ENCODE data around the gene DHX36. TPM values are rescaled to one million over a fixed set of nuclear protein-coding genes. Genes with fewer than 3 reads are reported as not detected.

DHX36 gene
- total and polyA plus RNA-seq, 2 of the 4 experiments (the other 2 are of a cell fraction) = 27.1 to 30.2 TPM

DNA sequence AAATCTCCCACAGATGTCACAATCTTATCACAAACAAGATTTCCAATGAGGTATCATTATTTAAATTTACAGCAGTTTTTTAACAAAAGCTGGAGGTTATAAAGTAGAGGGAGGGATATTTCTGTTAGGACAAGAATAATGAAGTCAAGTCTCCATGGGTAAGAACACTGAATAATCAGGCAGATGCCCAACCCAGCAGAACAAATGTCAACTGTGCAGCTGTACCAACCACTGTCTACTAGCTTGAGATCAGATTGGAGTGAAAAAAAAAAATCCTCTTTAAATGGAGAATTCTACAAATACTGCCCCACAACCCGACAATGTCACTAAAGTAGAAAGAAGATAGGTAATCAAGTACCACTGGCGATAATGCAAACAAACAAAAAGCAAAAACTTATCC is 30.3 kb downstream of the DHX36 start:
- Histone ChIP-seq H3K27ac (ENCODE audit: insufficient read depth, low read length) (no peak overlapping the region), H3K14ac (replicated peaks; ENCODE audit: low read depth, low read length) (no peak overlapping the region), H4K91ac (ENCODE audit: insufficient read depth, low read depth, low read length) (no peak overlapping the region), H3K27me3 (ENCODE audit: control insufficient read depth, insufficient read depth, low read length) (no peaks in the 10 kb centered on the region), H4K5ac (ENCODE audit: low read depth, low read length) (no peak overlapping the region), H3K4me2 (ENCODE audit: low read depth, low read length) (no peak overlapping the region), H3K18ac (ENCODE audit: low read depth, low read length) (no peak overlapping the region), H2BK120ac (ENCODE audit: low read depth, low read length) (no peak overlapping the region), H3K9me1 (ENCODE audit: insufficient read depth, low read length) (no peaks in the 10 kb centered on the region), H3K4ac (ENCODE audit: low read depth, low read length) (no peak overlapping the region), H2AFZ (replicated peaks; ENCODE audit: low read length, poor library complexity) (no peak overlapping the region), H2BK5ac (ENCODE audit: low read depth, low read length, poor library complexity, severe bottlenecking) (no peak overlapping the region), H3K36me3 (ENCODE audit: control insufficient read depth, insufficient read depth, low read length) (peaks cover 18% of the 10 kb centered on the region), H3K4me3 (ENCODE audit: insufficient read depth, low read depth, low read length) (no peak overlapping the region), H2AK5ac (ENCODE audit: low read depth, low read length) (no peak overlapping the region), H2AK9ac (replicated peaks; ENCODE audit: low read depth, low read length, poor library complexity) (no peak overlapping the region), H3K23ac (ENCODE audit: low read depth, low read length) (no peak overlapping the region), H3K56ac (ENCODE audit: extremely low read depth, insufficient read depth, low read length) (no peak overlapping the region), H4K20me1 (ENCODE audit: insufficient read depth, low read length) (no peaks in the 10 kb centered on the region), H3K9ac (ENCODE audit: low read depth, low read length) (no peak overlapping the region), H3K4me1 (ENCODE audit: control insufficient read depth, insufficient read depth, low read length) (no peaks in the 10 kb centered on the region), H3K79me1 (ENCODE audit: low read depth in 1 of 2, low read length in 2 of 2) (0 out of 4 replicates have a peak, but pooled peaks cover 0 to 3% of the 10 kb centered on the region in 2 experiments), H2BK15ac (ENCODE audit: low read depth, low read length) (no peak overlapping the region), H3K9me3 (ENCODE audit: control insufficient read depth, insufficient read depth, low read length) (no peaks in the 10 kb centered on the region), H4K8ac (ENCODE audit: low read depth in 2 of 2, low read length in 2 of 2) (no peak overlapping the region), H2BK20ac (ENCODE audit: low read depth, low read length) (no peak overlapping the region)
- BruUV-seq (replicated peaks) = no TSS peak
- POLR2A ChIA-PET (ENCODE audit: unreplicated experiment) = interaction anchor here (0.5 kb wide), 1 partner anchor 30 kb away, joined by 6 read pairs; the partner anchor contains the start of gene DHX36
- intact Hi-C loops (cut with micrococcal nuclease) (no loop called here), dilution Hi-C loops (cut with HindIII; ENCODE audit: low sequenced_read_pairs, unreplicated experiment) (no loop called here), in situ Hi-C loops (cut with MboI; ENCODE audit: low sequenced_read_pairs) (no loop called here)
- ATAC-seq (ENCODE audit: low read depth) = no peak
- no peak for TF ChIP-seq MAFK (IDR thresholded peaks at IDR 0.05; ENCODE audit: low read depth, low read length)
- TF ChIP-seq CHD1 (IDR thresholded peaks at IDR 0.05; ENCODE audit: low read depth, low read length) = no peak
- TF ChIP-seq, protein P1, sequence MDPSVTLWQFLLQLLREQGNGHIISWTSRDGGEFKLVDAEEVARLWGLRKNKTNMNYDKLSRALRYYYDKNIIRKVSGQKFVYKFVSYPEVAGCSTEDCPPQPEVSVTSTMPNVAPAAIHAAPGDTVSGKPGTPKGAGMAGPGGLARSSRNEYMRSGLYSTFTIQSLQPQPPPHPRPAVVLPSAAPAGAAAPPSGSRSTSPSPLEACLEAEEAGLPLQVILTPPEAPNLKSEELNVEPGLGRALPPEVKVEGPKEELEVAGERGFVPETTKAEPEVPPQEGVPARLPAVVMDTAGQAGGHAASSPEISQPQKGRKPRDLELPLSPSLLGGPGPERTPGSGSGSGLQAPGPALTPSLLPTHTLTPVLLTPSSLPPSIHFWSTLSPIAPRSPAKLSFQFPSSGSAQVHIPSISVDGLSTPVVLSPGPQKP (IDR thresholded peaks at IDR 0.05; ENCODE audit: borderline replicate concordance, low read depth, low read length) = no peak
- no peak for TF ChIP-seq NFE2L2 (IDR thresholded peaks at IDR 0.05; ENCODE audit: low read depth, low read length)
- TF ChIP-seq SMC3 (IDR thresholded peaks at IDR 0.05; ENCODE audit: low read depth, low read length) = no peak
- TF ChIP-seq BHLHE40 (IDR thresholded peaks at IDR 0.05; ENCODE audit: low read depth, low read length) = no peak
- no peak for TF ChIP-seq MXI1 (IDR thresholded peaks at IDR 0.05; ENCODE audit: borderline replicate concordance, low read depth, low read length)
- TF ChIP-seq MAZ (IDR thresholded peaks at IDR 0.05; ENCODE audit: borderline replicate concordance, low read depth, low read length) = no peak
- no peak for TF ChIP-seq FOS (IDR thresholded peaks at IDR 0.05; ENCODE audit: low read depth, low read length)
- TF ChIP-seq, protein P2, sequence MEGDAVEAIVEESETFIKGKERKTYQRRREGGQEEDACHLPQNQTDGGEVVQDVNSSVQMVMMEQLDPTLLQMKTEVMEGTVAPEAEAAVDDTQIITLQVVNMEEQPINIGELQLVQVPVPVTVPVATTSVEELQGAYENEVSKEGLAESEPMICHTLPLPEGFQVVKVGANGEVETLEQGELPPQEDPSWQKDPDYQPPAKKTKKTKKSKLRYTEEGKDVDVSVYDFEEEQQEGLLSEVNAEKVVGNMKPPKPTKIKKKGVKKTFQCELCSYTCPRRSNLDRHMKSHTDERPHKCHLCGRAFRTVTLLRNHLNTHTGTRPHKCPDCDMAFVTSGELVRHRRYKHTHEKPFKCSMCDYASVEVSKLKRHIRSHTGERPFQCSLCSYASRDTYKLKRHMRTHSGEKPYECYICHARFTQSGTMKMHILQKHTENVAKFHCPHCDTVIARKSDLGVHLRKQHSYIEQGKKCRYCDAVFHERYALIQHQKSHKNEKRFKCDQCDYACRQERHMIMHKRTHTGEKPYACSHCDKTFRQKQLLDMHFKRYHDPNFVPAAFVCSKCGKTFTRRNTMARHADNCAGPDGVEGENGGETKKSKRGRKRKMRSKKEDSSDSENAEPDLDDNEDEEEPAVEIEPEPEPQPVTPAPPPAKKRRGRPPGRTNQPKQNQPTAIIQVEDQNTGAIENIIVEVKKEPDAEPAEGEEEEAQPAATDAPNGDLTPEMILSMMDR (conservative IDR thresholded peaks at IDR 0.05; ENCODE audit: low read depth, low read length) = no peak
- no peak for TF ChIP-seq RCOR1 (IDR thresholded peaks at IDR 0.05; ENCODE audit: insufficient replicate concordance, low read length)
- TF ChIP-seq POLR2A (IDR thresholded peaks at IDR 0.05; ENCODE audit: low read depth, low read length) = no peak
- no peak for TF ChIP-seq RFX5 (IDR thresholded peaks at IDR 0.05; ENCODE audit: low read depth, low read length)
- TF ChIP-seq RAD21 (IDR thresholded peaks at IDR 0.05; ENCODE audit: low read length) = no peak
- no peak for TF ChIP-seq CEBPB (IDR thresholded peaks at IDR 0.05; ENCODE audit: low read depth, low read length)
- TF ChIP-seq, protein P3, sequence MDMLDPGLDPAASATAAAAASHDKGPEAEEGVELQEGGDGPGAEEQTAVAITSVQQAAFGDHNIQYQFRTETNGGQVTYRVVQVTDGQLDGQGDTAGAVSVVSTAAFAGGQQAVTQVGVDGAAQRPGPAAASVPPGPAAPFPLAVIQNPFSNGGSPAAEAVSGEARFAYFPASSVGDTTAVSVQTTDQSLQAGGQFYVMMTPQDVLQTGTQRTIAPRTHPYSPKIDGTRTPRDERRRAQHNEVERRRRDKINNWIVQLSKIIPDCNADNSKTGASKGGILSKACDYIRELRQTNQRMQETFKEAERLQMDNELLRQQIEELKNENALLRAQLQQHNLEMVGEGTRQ (IDR thresholded peaks at IDR 0.05; ENCODE audit: low read depth, low read length) = no peak
- WGBS, 2 experiments (ENCODE audit: extremely low coverage in 2 of 2, insufficient read length in 1 of 2) = no CpG with 5 or more reads among the region's 2 CpGs
- CTCF ChIA-PET = no interaction called here
- DNase-seq = no peak

Measured in IMR-90 (cell line).